Fibroblast of mammary gland (primary cell): ENCODE results near the gene CNKSR3.
A peak's percentile ranks its signal among the peaks of the same experiment; 100 is the strongest.

Experiments
- DNase-seq: peaks from one replicate; pipeline ENCODE4 v3.0.0-alpha.2; 2010; ENCODE audit warnings: low read depth
- H3K4me3 ChIP-seq: 2 replicates; pipeline ENCODE4 v1.5.1; 2011; ENCODE audit warnings: low read depth, mild to moderate bottlenecking, low read length, moderate library complexity; ENCODE audit not compliant: control insufficient read depth
- CTCF ChIP-seq: conservative IDR thresholded peaks from 2 replicates; pipeline ENCODE4 v1.5.1; 2011; ENCODE audit warnings: low read depth, low read length, inconsistent platforms; ENCODE audit not compliant: control insufficient read depth, insufficient read depth

Gene CNKSR3

GRCh38 chr6:154432533-154433476, 77.7 kb downstream of the CNKSR3 start:
- no peak for TF ChIP-seq CTCF
- DNase-seq, result peak; percentile 4
- H3K4me3 ChIP-seq, result no peak overlapping the region

- no peak for DNase-seq
- no peak overlapping the region for H3K4me3 ChIP-seq
- no peak for TF ChIP-seq CTCF
Measured at GRCh38 chr6:154430481-154430919, 80.0 kb downstream of the CNKSR3 start.

GRCh38 chr6:154429711-154430110, 80.8 kb downstream of the CNKSR3 start:
- DNase-seq, result no peak
- H3K4me3 ChIP-seq, result no peak overlapping the region
- TF ChIP-seq CTCF, result no peak

GRCh38 chr6:154428897-154429296, 81.6 kb downstream of the CNKSR3 start:
- no peak overlapping the region for H3K4me3 ChIP-seq
- DNase-seq, result peak; percentile 33
- no peak for TF ChIP-seq CTCF

- no peak for DNase-seq
- no peak for TF ChIP-seq CTCF
- H3K4me3 ChIP-seq, result no peak overlapping the region
Measured at GRCh38 chr6:154427446-154427845, 83.0 kb downstream of the CNKSR3 start.

GRCh38 chr6:154426997-154427396, 83.5 kb downstream of the CNKSR3 start:
- no peak overlapping the region for H3K4me3 ChIP-seq
- no peak for DNase-seq
- no peak for TF ChIP-seq CTCF

- H3K4me3 ChIP-seq, result no peak overlapping the region
- TF ChIP-seq CTCF, result no peak
- no peak for DNase-seq
Measured at GRCh38 chr6:154425034-154425433, 85.5 kb downstream of the CNKSR3 start.
